CD14-positive monocyte (primary cell): ENCODE data around the gene ZBP1. TPM values are rescaled to one million over a fixed set of nuclear protein-coding genes. Genes with fewer than 3 reads are reported as not detected.

Experiments used
- DNase-seq, 3 donors: peaks; one replicate each; pipeline ENCODE4 v3.0.0-alpha.2; 2011 to 2022
- H2AFZ ChIP-seq: 2 replicates; pipeline ENCODE4 v1.6.0; 2012; ENCODE audit warnings: mild to moderate bottlenecking, low read depth, low read length, inconsistent platforms; ENCODE audit not compliant: insufficient read depth, poor library complexity, severe bottlenecking
- H3K27ac ChIP-seq, 2 donors: 1 replicate in 1 of 2; 2 replicates in 1 of 2; pipeline ENCODE4 v1.5.1; 2012 to 2013; ENCODE audit warnings: low read length in 2 of 2, control low read depth in 1 of 2, inconsistent platforms in 1 of 2, low read depth in 1 of 2, mild to moderate bottlenecking in 1 of 2
- H3K27me3 ChIP-seq, 2 donors: one replicate each; pipeline versions ENCODE4 v1.6.0 to v1.6.1; 2011 to 2013; ENCODE audit warnings: low read length in 2 of 2; ENCODE audit not compliant: control insufficient read depth in 2 of 2, insufficient read depth in 2 of 2
- H3K36me3 ChIP-seq, 2 donors: replicated peaks in 1 of 2; 1 replicate in 1 of 2; 2 replicates in 1 of 2; pipeline versions ENCODE4 v1.5.1 to v1.6.1; 2012 to 2013; ENCODE audit warnings: low read length in 2 of 2, control low read depth in 1 of 2, inconsistent platforms in 1 of 2, mild to moderate bottlenecking in 1 of 2; ENCODE audit not compliant: insufficient read depth in 2 of 2, control insufficient read depth in 1 of 2
- H3K4me1 ChIP-seq, 2 donors: 1 replicate in 1 of 2; 2 replicates in 1 of 2; pipeline versions ENCODE4 v1.5.1 to v1.6.1; 2012 to 2013; ENCODE audit warnings: low read length in 2 of 2, control low read depth in 1 of 2, inconsistent platforms in 1 of 2, mild to moderate bottlenecking in 1 of 2, moderate library complexity in 1 of 2; ENCODE audit not compliant: insufficient read depth in 2 of 2, control insufficient read depth in 1 of 2
- H3K4me2 ChIP-seq: replicated peaks from 2 replicates; pipeline ENCODE3; 2012; ENCODE audit warnings: low read length, moderate library complexity, mild to moderate bottlenecking; ENCODE audit not compliant: poor library complexity, severe bottlenecking; ENCODE audit errors: extremely low read depth
- H3K4me3 ChIP-seq, 3 experiments: fragments of 200-600 bp in 1 of 3; sonication (generic) in 1 of 3; replicated peaks in 1 of 3; 1 replicate in 2 of 3; 2 replicates in 1 of 3; pipeline ENCODE4 v1.5.1; 2011 to 2013; ENCODE audit warnings: low read length in 3 of 3, mild to moderate bottlenecking in 3 of 3, control low read depth in 2 of 3, low read depth in 2 of 3, inconsistent platforms in 1 of 3, moderate library complexity in 1 of 3
- H3K79me2 ChIP-seq: 2 replicates; pipeline ENCODE4 v1.6.0; 2012; ENCODE audit warnings: mild to moderate bottlenecking, control low read depth, inconsistent platforms, low read length, moderate library complexity; ENCODE audit not compliant: insufficient read depth
- H3K9ac ChIP-seq: 2 replicates; pipeline ENCODE4 v1.6.0; 2017; ENCODE audit warnings: low read length, mild to moderate bottlenecking; ENCODE audit not compliant: insufficient read depth, poor library complexity, severe bottlenecking
- H3K9me3 ChIP-seq, 2 donors: replicated peaks in 1 of 2; 1 replicate in 1 of 2; 2 replicates in 1 of 2; pipeline versions ENCODE4 v1.5.1 to v1.6.1; 2012 to 2013; ENCODE audit warnings: low read length in 2 of 2, control low read depth in 1 of 2; ENCODE audit not compliant: control insufficient read depth in 1 of 2, insufficient read depth in 1 of 2
- H4K20me1 ChIP-seq: 2 replicates; pipeline ENCODE4 v1.6.0; 2012; ENCODE audit warnings: mild to moderate bottlenecking, low read length, control low read depth, moderate library complexity; ENCODE audit not compliant: insufficient read depth
- H3K27ac Mint-ChIP-seq, 7 donors: one replicate each; pipeline ENCODE4 v1.8.0; 2020; ENCODE audit warnings: mild to moderate bottlenecking in 7 of 7, mixed read lengths in 7 of 7, moderate library complexity in 6 of 7, inconsistent platforms in 2 of 7
- H3K27me3 Mint-ChIP-seq, 3 donors: one replicate each; pipeline ENCODE4 v1.8.0; 2021 to 2022; ENCODE audit warnings: low read depth in 3 of 3, mild to moderate bottlenecking in 3 of 3, mixed read lengths in 3 of 3, moderate library complexity in 3 of 3, inconsistent platforms in 1 of 3
- H3K36me3 Mint-ChIP-seq, 2 donors: one replicate each; pipeline ENCODE4 v1.8.0; 2020; ENCODE audit warnings: mixed read lengths in 2 of 2, inconsistent platforms in 1 of 2, mild to moderate bottlenecking in 1 of 2
- H3K4me1 Mint-ChIP-seq: one replicate; pipeline ENCODE4 v1.8.0; 2020; ENCODE audit warnings: mild to moderate bottlenecking, mixed read lengths
- H3K4me3 Mint-ChIP-seq, 2 donors: one replicate each; pipeline ENCODE4 v1.8.0; 2020; ENCODE audit warnings: mild to moderate bottlenecking in 2 of 2, mixed read lengths in 2 of 2, moderate library complexity in 1 of 2
- H3K9me3 Mint-ChIP-seq, 7 donors: one replicate each; pipeline ENCODE4 v1.8.0; 2020 to 2022; ENCODE audit warnings: mixed read lengths in 7 of 7, mild to moderate bottlenecking in 6 of 7, moderate library complexity in 6 of 7, inconsistent platforms in 2 of 7
- WGBS: methylation state at CpG from one replicate; pipeline ENCODE4 v1.1.5; 2013; ENCODE audit warnings: missing lambda C conversion rate; ENCODE audit not compliant: insufficient coverage; 5-methylcytosine and 5-hydroxymethylcytosine counted together
- intact Hi-C, 2 donors: fragments of 100-400 bp; cut with micrococcal nuclease; formaldehyde crosslinking; loops; one replicate each; pipeline versions ENCODE4 v1.15.0 to v1.15.1; 2023
- polyA plus RNA-seq, 3 donors: library from polyadenylated mRNA; depleted of rRNA in 1 of 3; unstranded in 2 of 3; stranded (reverse) in 1 of 3; fragments of 300-500 nt in 2 of 3; fragments of >200 nt in 1 of 3; fragmentation: Illumina TruSeq in 2 of 3; gene quantifications; 1 replicate in 2 of 3; 2 replicates in 1 of 3; pipeline ENCODE4 v1.2.3, GENCODE V29; 2012 to 2021
- TF ChIP-seq, protein P1 (sequence below): fragments of 200-600 bp; IDR thresholded peaks from one replicate; pipeline ENCODE4 v1.8.0; 2022; ENCODE audit warnings: antibody characterized with exemption, mild to moderate bottlenecking

Gene ZBP1
- polyA plus RNA-seq, 3 donors, result 2.8 to 25.9 (median 3.0) TPM

DNA sequence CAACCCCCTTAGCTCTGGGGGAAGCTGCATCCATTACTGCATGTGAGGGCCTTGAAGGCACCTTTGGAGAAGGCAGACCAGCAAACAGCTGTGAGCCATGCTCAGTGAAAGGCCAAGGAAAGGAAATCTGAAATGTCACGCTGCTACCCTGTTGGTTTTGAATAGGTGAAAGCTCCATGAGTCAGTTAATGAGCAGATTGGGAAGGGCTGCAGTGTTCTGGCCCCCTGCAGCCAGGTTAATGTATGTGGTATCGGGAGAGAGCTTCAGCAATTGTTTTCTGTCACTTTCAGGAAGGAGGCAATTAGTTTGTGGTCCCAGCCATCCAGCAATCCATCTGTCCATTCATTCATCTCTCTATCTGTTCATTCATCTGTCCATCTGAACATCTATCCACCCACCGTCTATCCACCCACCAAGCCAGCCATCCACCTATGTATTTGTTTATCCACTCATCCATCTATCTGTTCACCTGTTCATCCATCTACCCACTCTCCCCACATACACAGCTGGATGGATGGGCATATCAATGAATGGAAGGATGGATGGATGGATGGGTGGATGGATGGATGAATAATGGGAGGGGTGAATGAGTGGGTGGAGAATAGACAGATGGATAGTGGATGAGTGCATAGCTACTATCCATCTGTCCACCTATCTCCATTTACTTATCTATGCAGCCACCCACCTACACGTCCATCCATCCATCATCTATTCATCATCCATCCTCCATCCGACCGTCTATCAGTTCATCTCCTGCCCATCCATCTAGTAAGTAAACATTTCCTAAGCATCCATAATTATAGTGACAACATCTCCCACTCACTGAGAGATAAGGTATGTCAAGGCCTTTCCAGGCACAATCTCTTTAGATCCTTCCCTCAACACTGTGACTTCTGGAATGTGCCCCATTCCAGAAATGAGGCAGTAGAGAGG lies 43.3 kb downstream of the ZBP1 start:
- TF ChIP-seq, protein P1, sequence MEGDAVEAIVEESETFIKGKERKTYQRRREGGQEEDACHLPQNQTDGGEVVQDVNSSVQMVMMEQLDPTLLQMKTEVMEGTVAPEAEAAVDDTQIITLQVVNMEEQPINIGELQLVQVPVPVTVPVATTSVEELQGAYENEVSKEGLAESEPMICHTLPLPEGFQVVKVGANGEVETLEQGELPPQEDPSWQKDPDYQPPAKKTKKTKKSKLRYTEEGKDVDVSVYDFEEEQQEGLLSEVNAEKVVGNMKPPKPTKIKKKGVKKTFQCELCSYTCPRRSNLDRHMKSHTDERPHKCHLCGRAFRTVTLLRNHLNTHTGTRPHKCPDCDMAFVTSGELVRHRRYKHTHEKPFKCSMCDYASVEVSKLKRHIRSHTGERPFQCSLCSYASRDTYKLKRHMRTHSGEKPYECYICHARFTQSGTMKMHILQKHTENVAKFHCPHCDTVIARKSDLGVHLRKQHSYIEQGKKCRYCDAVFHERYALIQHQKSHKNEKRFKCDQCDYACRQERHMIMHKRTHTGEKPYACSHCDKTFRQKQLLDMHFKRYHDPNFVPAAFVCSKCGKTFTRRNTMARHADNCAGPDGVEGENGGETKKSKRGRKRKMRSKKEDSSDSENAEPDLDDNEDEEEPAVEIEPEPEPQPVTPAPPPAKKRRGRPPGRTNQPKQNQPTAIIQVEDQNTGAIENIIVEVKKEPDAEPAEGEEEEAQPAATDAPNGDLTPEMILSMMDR, result no peak
- WGBS, result 94% methylated on average over 4 of the region's 6 CpGs
- peaks cover 8 to 52% of the 10 kb centered on the region in 2 donors for H3K27me3 ChIP-seq
- no peak overlapping the region for H3K4me3 ChIP-seq
- Mint-ChIP-seq H3K27me3 (peaks cover 43 to 52% (median 45%) of the 10 kb centered on the region in 3 donors), H3K9me3 (peaks cover 0 to 6% (median 0%) of the 10 kb centered on the region in 7 donors), H3K27ac (no peak overlapping the region), H3K36me3 (peaks cover 2 to 4% of the 10 kb centered on the region in 2 donors), H3K4me3 (no peak overlapping the region), H3K4me1 (peaks cover 12% of the 10 kb centered on the region)
- no peaks in the 10 kb centered on the region for H3K9me3 ChIP-seq
- H3K36me3 ChIP-seq, result no peaks in the 10 kb centered on the region
- H3K27ac ChIP-seq, result no peak overlapping the region
- H3K79me2 ChIP-seq, result no peaks in the 10 kb centered on the region
- no peak overlapping the region for H2AFZ ChIP-seq
- H3K4me1 ChIP-seq, result peaks cover 13 to 14% of the 10 kb centered on the region in 2 donors
- no peaks in the 10 kb centered on the region for H4K20me1 ChIP-seq
- H3K4me2 ChIP-seq, result no peak overlapping the region
- intact Hi-C loops, result no loop called here
- no peak for DNase-seq
- no peak overlapping the region for H3K9ac ChIP-seq

DNA sequence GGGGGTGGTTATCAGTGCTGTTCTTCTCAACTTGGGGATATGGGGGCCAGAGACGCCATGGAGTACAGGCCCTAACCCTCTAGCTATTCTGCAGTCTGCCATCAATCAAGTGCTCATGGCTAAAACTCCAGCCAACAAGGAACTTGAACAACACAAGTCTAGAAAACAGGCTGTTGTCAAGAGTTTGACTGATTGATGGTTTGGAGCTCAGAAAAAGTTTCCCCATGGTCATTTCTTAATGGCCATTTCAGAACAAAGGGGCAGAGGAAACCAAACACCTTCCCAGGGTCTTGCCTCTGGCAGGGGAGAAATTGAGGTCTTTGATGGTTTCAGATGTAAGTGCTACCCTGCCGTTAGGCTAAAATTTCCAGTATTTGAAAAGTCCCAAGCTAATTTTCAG lies 44.2 kb downstream of the ZBP1 start:
- Histone ChIP-seq H3K27ac (no peak overlapping the region), H4K20me1 (no peaks in the 10 kb centered on the region), H3K4me3 (no peak overlapping the region), H3K4me2 (no peak overlapping the region), H3K79me2 (no peaks in the 10 kb centered on the region), H3K27me3 (peaks cover 8 to 52% of the 10 kb centered on the region in 2 donors), H3K4me1 (peaks cover 4 to 5% of the 10 kb centered on the region in 2 donors), H3K9ac (no peak overlapping the region), H3K9me3 (no peaks in the 10 kb centered on the region), H3K36me3 (no peaks in the 10 kb centered on the region), H2AFZ (no peak overlapping the region)
- Mint-ChIP-seq H3K27ac (no peak overlapping the region), H3K27me3 (peaks cover 40 to 50% (median 45%) of the 10 kb centered on the region in 3 donors), H3K4me3 (no peak overlapping the region), H3K9me3 (peaks cover 0 to 3% (median 0%) of the 10 kb centered on the region in 7 donors), H3K4me1 (peaks cover 4% of the 10 kb centered on the region), H3K36me3 (peaks cover under 1 to 2% of the 10 kb centered on the region in 2 donors)
- TF ChIP-seq, protein P1, result no peak
- intact Hi-C loops, result no loop called here
- DNase-seq, result no peak
- WGBS, result no CpG with 5 or more reads among the region's 2 CpGs
